Neural cell (in vitro differentiated cells): Measurements from ENCODE around the gene HLA-F. TPM values are rescaled to one million over a fixed set of nuclear protein-coding genes. Genes with fewer than 3 reads are reported as not detected.

Source experiments
- H2AFZ ChIP-seq: fragments of 200-600, 300-800 bp; sonication (generic), shearing (Covaris generic); 2 replicates; pipeline ENCODE4 v1.6.0; 2014; ENCODE audit warnings: low read depth, mild to moderate bottlenecking, antibody characterized with exemption, low read length, moderate library complexity
- H3F3A ChIP-seq: fragments of 200-600 bp; shearing (Covaris generic); 2 replicates; pipeline ENCODE4 v1.6.1; 2016; ENCODE audit warnings: mild to moderate bottlenecking, moderate library complexity, mixed read lengths, antibody characterized with exemption, low read length; ENCODE audit not compliant: insufficient read depth, poor library complexity, severe bottlenecking
- H3K27ac ChIP-seq: fragments of 200-600, 300-800 bp; sonication (generic), shearing (Covaris generic); 2 replicates; pipeline ENCODE4 v1.5.1; 2014; ENCODE audit warnings: mild to moderate bottlenecking, low read length, moderate library complexity
- H3K27me3 ChIP-seq: fragments of 300-800, 200-600 bp; sonication (generic), shearing (Covaris generic); 2 replicates; pipeline ENCODE4 v1.6.0; 2014; ENCODE audit warnings: mild to moderate bottlenecking, low read depth, low read length, moderate library complexity; ENCODE audit not compliant: insufficient read depth
- H3K36me3 ChIP-seq: fragments of 300-800, 200-600 bp; sonication (generic), shearing (Covaris generic); 2 replicates; pipeline ENCODE4 v1.5.1; 2014; ENCODE audit warnings: mild to moderate bottlenecking, antibody characterized with exemption, low read length, moderate library complexity; ENCODE audit not compliant: insufficient read depth
- H3K4me2 ChIP-seq: fragments of 300-800, 200-600 bp; sonication (generic), shearing (Covaris generic); 2 replicates; pipeline ENCODE4 v1.6.0; 2014; ENCODE audit warnings: mild to moderate bottlenecking, low read length
- H3K4me3 ChIP-seq: fragments of 300-800, 200-600 bp; sonication (generic), shearing (Covaris generic); 2 replicates; pipeline ENCODE4 v1.5.1; 2014; ENCODE audit warnings: mild to moderate bottlenecking, low read length, moderate library complexity
- H3K79me2 ChIP-seq: fragments of 200-600 bp; shearing (Covaris generic); replicated peaks from 2 replicates; pipeline ENCODE4 v1.6.0; 2014; ENCODE audit warnings: mild to moderate bottlenecking, low read length, moderate library complexity; ENCODE audit not compliant: insufficient read depth
- H3K9ac ChIP-seq: fragments of 300-800, 200-600 bp; sonication (generic), shearing (Covaris generic); 2 replicates; pipeline ENCODE4 v1.6.1; 2016; ENCODE audit warnings: mild to moderate bottlenecking, low read length, mixed read lengths
- H3K9me2 ChIP-seq: fragments of 200-600 bp; shearing (Covaris generic); 2 replicates; pipeline ENCODE4 v1.6.1; 2016; ENCODE audit warnings: mild to moderate bottlenecking, low read length, mixed read lengths; ENCODE audit not compliant: insufficient read depth
- H3K9me3 ChIP-seq: fragments of 200-600, 300-800 bp; sonication (generic), shearing (Covaris generic); 2 replicates; pipeline ENCODE4 v1.6.1; 2016; ENCODE audit warnings: mild to moderate bottlenecking, mixed run types, low read length, moderate library complexity, mixed read lengths
- H4K20me1 ChIP-seq: fragments of 200-600 bp; shearing (Covaris generic); 2 replicates; pipeline ENCODE4 v1.6.1; 2016; ENCODE audit warnings: mild to moderate bottlenecking, mixed run types; ENCODE audit not compliant: insufficient read depth
- EP300 ChIP-seq: fragments of 450-650 bp; conservative IDR thresholded peaks from 2 replicates; pipeline ENCODE4 v1.6.1; 2014; ENCODE audit warnings: antibody characterized with exemption, mild to moderate bottlenecking, moderate library complexity; ENCODE audit not compliant: poor library complexity, severe bottlenecking
- EZH2 ChIP-seq: fragments of 200-600, 300-800 bp; shearing (Covaris generic), sonication (generic); IDR thresholded peaks from 2 replicates; pipeline ENCODE4 v1.6.1; 2014; ENCODE audit warnings: antibody characterized with exemption, low read length, borderline replicate concordance, mild to moderate bottlenecking; ENCODE audit not compliant: insufficient read depth, poor library complexity, severe bottlenecking
- MXI1 ChIP-seq: fragments of 450-650 bp; conservative IDR thresholded peaks from 2 replicates; pipeline ENCODE4 v1.6.1; 2014; ENCODE audit warnings: antibody characterized with exemption, mild to moderate bottlenecking; ENCODE audit not compliant: poor library complexity, severe bottlenecking
- POLR2AphosphoS5 ChIP-seq: IDR thresholded peaks from 2 replicates; pipeline ENCODE4 v1.6.1; 2012
- RAD21 ChIP-seq: fragments of 450-650 bp; conservative IDR thresholded peaks from 2 replicates; pipeline ENCODE4 v1.6.1; 2014; ENCODE audit warnings: antibody characterized with exemption, mild to moderate bottlenecking, moderate library complexity
- SMC3 ChIP-seq: fragments of 450-650 bp; conservative IDR thresholded peaks from 2 replicates; pipeline ENCODE4 v1.6.1; 2014; ENCODE audit warnings: antibody characterized with exemption, mild to moderate bottlenecking, moderate library complexity; ENCODE audit not compliant: poor library complexity
- TAF1 ChIP-seq: IDR thresholded peaks from 2 replicates; pipeline ENCODE4 v1.6.1; 2012; ENCODE audit warnings: low read depth
- polyA plus RNA-seq: library from polyadenylated mRNA; depleted of rRNA; stranded (reverse); fragments of >200 nt; gene quantifications from 2 replicates; pipeline ENCODE4 v1.2.3, GENCODE V29; 2014
- TF ChIP-seq, protein P1 (sequence below): fragments of 450-650 bp; IDR thresholded peaks from 2 replicates; pipeline ENCODE4 v1.5.1; 2014; ENCODE audit warnings: antibody characterized with exemption, mild to moderate bottlenecking, moderate library complexity; ENCODE audit not compliant: poor library complexity, severe bottlenecking
- TF ChIP-seq, protein P2 (sequence below): IDR thresholded peaks from 2 replicates; pipeline ENCODE4 v1.6.1; 2012; ENCODE audit warnings: borderline replicate concordance

HLA-F gene
- polyA plus RNA-seq, 1 donor from 2014 or later = not detected

DNA sequence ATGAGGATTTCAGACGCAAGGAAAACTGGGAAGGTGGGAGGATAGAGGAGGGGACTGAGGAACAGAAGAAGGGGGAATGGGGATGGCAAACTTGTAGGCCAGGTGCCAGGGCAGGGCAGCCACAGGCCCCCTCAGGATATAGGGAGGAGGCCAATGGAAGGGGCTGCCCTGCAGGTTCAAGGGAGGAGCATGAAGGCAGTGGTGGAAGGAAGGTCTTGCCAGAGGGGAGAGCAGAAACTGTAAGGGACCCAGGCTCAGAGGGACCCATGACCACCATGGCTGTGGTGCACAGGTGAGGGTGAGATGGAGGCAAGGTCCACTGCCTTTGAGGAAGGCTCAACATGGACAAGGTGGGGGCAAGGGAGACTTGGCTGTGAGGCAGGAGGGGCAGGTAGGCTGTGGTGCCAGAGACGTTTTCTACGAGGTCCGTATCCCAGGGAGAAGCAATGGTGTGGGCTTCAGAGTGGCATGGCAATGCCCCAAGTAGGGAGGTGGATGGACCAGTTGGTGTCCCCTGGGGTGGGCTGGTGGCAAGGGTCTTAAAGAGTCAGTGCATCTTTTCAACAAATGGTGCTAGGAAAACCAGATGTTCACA, 22.7 kb downstream of the HLA-F start:
- Histone ChIP-seq H3K79me2 (no peaks in the 10 kb centered on the region), H3K36me3 (no peaks in the 10 kb centered on the region), H3K4me2 (no peak overlapping the region), H3K9ac (no peak overlapping the region), H4K20me1 (no peaks in the 10 kb centered on the region), H3F3A (no peaks in the 10 kb centered on the region), H3K9me2 (no peaks in the 10 kb centered on the region), H3K27me3 (peaks cover 52% of the 10 kb centered on the region), H2AFZ (no peak overlapping the region), H3K27ac (no peak overlapping the region), H3K4me3 (no peak overlapping the region), H3K9me3 (no peaks in the 10 kb centered on the region)
- TF ChIP-seq TAF1 (no peak), EZH2 (no peak)

GRCh38 chr6:29746846-29747687, 23.8 kb downstream of the HLA-F start:
- Histone ChIP-seq H4K20me1 (no peaks in the 10 kb centered on the region), H3K9me2 (no peaks in the 10 kb centered on the region), H3K36me3 (no peaks in the 10 kb centered on the region), H3K27ac (no peak overlapping the region), H3K9ac (no peak overlapping the region), H3K79me2 (no peaks in the 10 kb centered on the region), H3F3A (no peaks in the 10 kb centered on the region), H3K4me3 (no peak overlapping the region), H3K27me3 (peaks cover 63% of the 10 kb centered on the region), H2AFZ (no peak overlapping the region), H3K9me3 (no peaks in the 10 kb centered on the region), H3K4me2 (no peak overlapping the region)
- TF ChIP-seq POLR2AphosphoS5 (no peak), TAF1 (no peak), RAD21 (no peak), EP300 (no peak), MXI1 (no peak), EZH2 (no peak), SMC3 (no peak)
- TF ChIP-seq, protein P1, sequence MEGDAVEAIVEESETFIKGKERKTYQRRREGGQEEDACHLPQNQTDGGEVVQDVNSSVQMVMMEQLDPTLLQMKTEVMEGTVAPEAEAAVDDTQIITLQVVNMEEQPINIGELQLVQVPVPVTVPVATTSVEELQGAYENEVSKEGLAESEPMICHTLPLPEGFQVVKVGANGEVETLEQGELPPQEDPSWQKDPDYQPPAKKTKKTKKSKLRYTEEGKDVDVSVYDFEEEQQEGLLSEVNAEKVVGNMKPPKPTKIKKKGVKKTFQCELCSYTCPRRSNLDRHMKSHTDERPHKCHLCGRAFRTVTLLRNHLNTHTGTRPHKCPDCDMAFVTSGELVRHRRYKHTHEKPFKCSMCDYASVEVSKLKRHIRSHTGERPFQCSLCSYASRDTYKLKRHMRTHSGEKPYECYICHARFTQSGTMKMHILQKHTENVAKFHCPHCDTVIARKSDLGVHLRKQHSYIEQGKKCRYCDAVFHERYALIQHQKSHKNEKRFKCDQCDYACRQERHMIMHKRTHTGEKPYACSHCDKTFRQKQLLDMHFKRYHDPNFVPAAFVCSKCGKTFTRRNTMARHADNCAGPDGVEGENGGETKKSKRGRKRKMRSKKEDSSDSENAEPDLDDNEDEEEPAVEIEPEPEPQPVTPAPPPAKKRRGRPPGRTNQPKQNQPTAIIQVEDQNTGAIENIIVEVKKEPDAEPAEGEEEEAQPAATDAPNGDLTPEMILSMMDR = no peak
- TF ChIP-seq, protein P2, sequence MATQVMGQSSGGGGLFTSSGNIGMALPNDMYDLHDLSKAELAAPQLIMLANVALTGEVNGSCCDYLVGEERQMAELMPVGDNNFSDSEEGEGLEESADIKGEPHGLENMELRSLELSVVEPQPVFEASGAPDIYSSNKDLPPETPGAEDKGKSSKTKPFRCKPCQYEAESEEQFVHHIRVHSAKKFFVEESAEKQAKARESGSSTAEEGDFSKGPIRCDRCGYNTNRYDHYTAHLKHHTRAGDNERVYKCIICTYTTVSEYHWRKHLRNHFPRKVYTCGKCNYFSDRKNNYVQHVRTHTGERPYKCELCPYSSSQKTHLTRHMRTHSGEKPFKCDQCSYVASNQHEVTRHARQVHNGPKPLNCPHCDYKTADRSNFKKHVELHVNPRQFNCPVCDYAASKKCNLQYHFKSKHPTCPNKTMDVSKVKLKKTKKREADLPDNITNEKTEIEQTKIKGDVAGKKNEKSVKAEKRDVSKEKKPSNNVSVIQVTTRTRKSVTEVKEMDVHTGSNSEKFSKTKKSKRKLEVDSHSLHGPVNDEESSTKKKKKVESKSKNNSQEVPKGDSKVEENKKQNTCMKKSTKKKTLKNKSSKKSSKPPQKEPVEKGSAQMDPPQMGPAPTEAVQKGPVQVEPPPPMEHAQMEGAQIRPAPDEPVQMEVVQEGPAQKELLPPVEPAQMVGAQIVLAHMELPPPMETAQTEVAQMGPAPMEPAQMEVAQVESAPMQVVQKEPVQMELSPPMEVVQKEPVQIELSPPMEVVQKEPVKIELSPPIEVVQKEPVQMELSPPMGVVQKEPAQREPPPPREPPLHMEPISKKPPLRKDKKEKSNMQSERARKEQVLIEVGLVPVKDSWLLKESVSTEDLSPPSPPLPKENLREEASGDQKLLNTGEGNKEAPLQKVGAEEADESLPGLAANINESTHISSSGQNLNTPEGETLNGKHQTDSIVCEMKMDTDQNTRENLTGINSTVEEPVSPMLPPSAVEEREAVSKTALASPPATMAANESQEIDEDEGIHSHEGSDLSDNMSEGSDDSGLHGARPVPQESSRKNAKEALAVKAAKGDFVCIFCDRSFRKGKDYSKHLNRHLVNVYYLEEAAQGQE = no peak
